CD14-positive monocyte (primary cell): Measurements from ENCODE around the gene PFKL. TPM values are rescaled to one million over a fixed set of nuclear protein-coding genes. Genes with fewer than 3 reads are reported as not detected.

Experiments
- DNase-seq, 3 donors: peaks; one replicate each; pipeline ENCODE4 v3.0.0-alpha.2; 2011 to 2022
- H2AFZ ChIP-seq: 2 replicates; pipeline ENCODE4 v1.6.0; 2012; ENCODE audit warnings: mild to moderate bottlenecking, low read depth, low read length, inconsistent platforms; ENCODE audit not compliant: insufficient read depth, poor library complexity, severe bottlenecking
- H3K27ac ChIP-seq, 2 donors: 1 replicate in 1 of 2; 2 replicates in 1 of 2; pipeline ENCODE4 v1.5.1; 2012 to 2013; ENCODE audit warnings: low read length in 2 of 2, control low read depth in 1 of 2, inconsistent platforms in 1 of 2, low read depth in 1 of 2, mild to moderate bottlenecking in 1 of 2
- H3K27me3 ChIP-seq, 2 donors: one replicate each; pipeline versions ENCODE4 v1.6.0 to v1.6.1; 2011 to 2013; ENCODE audit warnings: low read length in 2 of 2; ENCODE audit not compliant: control insufficient read depth in 2 of 2, insufficient read depth in 2 of 2
- H3K36me3 ChIP-seq, 2 donors: replicated peaks in 1 of 2; 1 replicate in 1 of 2; 2 replicates in 1 of 2; pipeline versions ENCODE4 v1.5.1 to v1.6.1; 2012 to 2013; ENCODE audit warnings: low read length in 2 of 2, control low read depth in 1 of 2, inconsistent platforms in 1 of 2, mild to moderate bottlenecking in 1 of 2; ENCODE audit not compliant: insufficient read depth in 2 of 2, control insufficient read depth in 1 of 2
- H3K4me1 ChIP-seq, 2 donors: 1 replicate in 1 of 2; 2 replicates in 1 of 2; pipeline versions ENCODE4 v1.5.1 to v1.6.1; 2012 to 2013; ENCODE audit warnings: low read length in 2 of 2, control low read depth in 1 of 2, inconsistent platforms in 1 of 2, mild to moderate bottlenecking in 1 of 2, moderate library complexity in 1 of 2; ENCODE audit not compliant: insufficient read depth in 2 of 2, control insufficient read depth in 1 of 2
- H3K4me2 ChIP-seq: replicated peaks from 2 replicates; pipeline ENCODE3; 2012; ENCODE audit warnings: low read length, moderate library complexity, mild to moderate bottlenecking; ENCODE audit not compliant: poor library complexity, severe bottlenecking; ENCODE audit errors: extremely low read depth
- H3K4me3 ChIP-seq, 3 experiments: fragments of 200-600 bp in 1 of 3; sonication (generic) in 1 of 3; replicated peaks in 1 of 3; 1 replicate in 2 of 3; 2 replicates in 1 of 3; pipeline ENCODE4 v1.5.1; 2011 to 2013; ENCODE audit warnings: low read length in 3 of 3, mild to moderate bottlenecking in 3 of 3, control low read depth in 2 of 3, low read depth in 2 of 3, inconsistent platforms in 1 of 3, moderate library complexity in 1 of 3
- H3K79me2 ChIP-seq: 2 replicates; pipeline ENCODE4 v1.6.0; 2012; ENCODE audit warnings: mild to moderate bottlenecking, control low read depth, inconsistent platforms, low read length, moderate library complexity; ENCODE audit not compliant: insufficient read depth
- H3K9ac ChIP-seq: 2 replicates; pipeline ENCODE4 v1.6.0; 2017; ENCODE audit warnings: low read length, mild to moderate bottlenecking; ENCODE audit not compliant: insufficient read depth, poor library complexity, severe bottlenecking
- H3K9me3 ChIP-seq, 2 donors: replicated peaks in 1 of 2; 1 replicate in 1 of 2; 2 replicates in 1 of 2; pipeline versions ENCODE4 v1.5.1 to v1.6.1; 2012 to 2013; ENCODE audit warnings: low read length in 2 of 2, control low read depth in 1 of 2; ENCODE audit not compliant: control insufficient read depth in 1 of 2, insufficient read depth in 1 of 2
- H4K20me1 ChIP-seq: 2 replicates; pipeline ENCODE4 v1.6.0; 2012; ENCODE audit warnings: mild to moderate bottlenecking, low read length, control low read depth, moderate library complexity; ENCODE audit not compliant: insufficient read depth
- H3K27ac Mint-ChIP-seq, 7 donors: one replicate each; pipeline ENCODE4 v1.8.0; 2020; ENCODE audit warnings: mild to moderate bottlenecking in 7 of 7, mixed read lengths in 7 of 7, moderate library complexity in 6 of 7, inconsistent platforms in 2 of 7
- H3K27me3 Mint-ChIP-seq, 3 donors: one replicate each; pipeline ENCODE4 v1.8.0; 2021 to 2022; ENCODE audit warnings: low read depth in 3 of 3, mild to moderate bottlenecking in 3 of 3, mixed read lengths in 3 of 3, moderate library complexity in 3 of 3, inconsistent platforms in 1 of 3
- H3K36me3 Mint-ChIP-seq, 2 donors: one replicate each; pipeline ENCODE4 v1.8.0; 2020; ENCODE audit warnings: mixed read lengths in 2 of 2, inconsistent platforms in 1 of 2, mild to moderate bottlenecking in 1 of 2
- H3K4me1 Mint-ChIP-seq: one replicate; pipeline ENCODE4 v1.8.0; 2020; ENCODE audit warnings: mild to moderate bottlenecking, mixed read lengths
- H3K4me3 Mint-ChIP-seq, 2 donors: one replicate each; pipeline ENCODE4 v1.8.0; 2020; ENCODE audit warnings: mild to moderate bottlenecking in 2 of 2, mixed read lengths in 2 of 2, moderate library complexity in 1 of 2
- H3K9me3 Mint-ChIP-seq, 7 donors: one replicate each; pipeline ENCODE4 v1.8.0; 2020 to 2022; ENCODE audit warnings: mixed read lengths in 7 of 7, mild to moderate bottlenecking in 6 of 7, moderate library complexity in 6 of 7, inconsistent platforms in 2 of 7
- WGBS: methylation state at CpG from one replicate; pipeline ENCODE4 v1.1.5; 2013; ENCODE audit warnings: missing lambda C conversion rate; ENCODE audit not compliant: insufficient coverage; 5-methylcytosine and 5-hydroxymethylcytosine counted together
- intact Hi-C, 2 donors: fragments of 100-400 bp; cut with micrococcal nuclease; formaldehyde crosslinking; loops; one replicate each; pipeline versions ENCODE4 v1.15.0 to v1.15.1; 2023
- polyA plus RNA-seq, 3 donors: library from polyadenylated mRNA; depleted of rRNA in 1 of 3; unstranded in 2 of 3; stranded (reverse) in 1 of 3; fragments of 300-500 nt in 2 of 3; fragments of >200 nt in 1 of 3; fragmentation: Illumina TruSeq in 2 of 3; gene quantifications; 1 replicate in 2 of 3; 2 replicates in 1 of 3; pipeline ENCODE4 v1.2.3, GENCODE V29; 2012 to 2021
- TF ChIP-seq, protein P1 (sequence below): fragments of 200-600 bp; IDR thresholded peaks from one replicate; pipeline ENCODE4 v1.8.0; 2022; ENCODE audit warnings: antibody characterized with exemption, mild to moderate bottlenecking

PFKL gene
- polyA plus RNA-seq, 3 donors: 105 to 133 (median 113) TPM

DNA sequence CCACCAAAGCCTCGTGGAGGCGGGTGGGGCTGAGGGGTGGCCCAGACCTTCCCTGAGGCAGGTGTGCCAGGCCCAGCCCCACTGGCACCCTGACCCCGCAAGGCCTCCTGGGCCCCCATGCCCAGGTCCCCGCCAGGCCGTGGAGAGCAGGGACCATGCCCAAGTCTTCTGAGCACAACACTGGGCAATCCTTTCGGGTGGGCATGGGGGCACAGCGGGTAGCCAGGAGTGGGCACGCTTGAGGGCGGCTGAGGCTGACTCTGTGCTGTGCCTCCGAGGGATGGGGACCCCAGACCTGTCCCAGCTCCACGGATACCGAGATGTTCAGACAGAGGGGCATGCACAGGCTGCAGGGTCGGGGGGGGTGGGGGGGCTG, 26.4 kb downstream of the PFKL start:
- H4K20me1 ChIP-seq: peaks cover 13% of the 10 kb centered on the region
- H3K9me3 ChIP-seq: no peaks in the 10 kb centered on the region
- no peak overlapping the region for H2AFZ ChIP-seq
- no peak overlapping the region for H3K9ac ChIP-seq
- Mint-ChIP-seq H3K9me3 (no peaks in the 10 kb centered on the region), H3K4me3 (no peak overlapping the region), H3K27ac (no peak overlapping the region), H3K36me3 (peaks cover 20 to 50% of the 10 kb centered on the region in 2 donors), H3K27me3 (no peaks in the 10 kb centered on the region), H3K4me1 (no peaks in the 10 kb centered on the region)
- TF ChIP-seq, protein P1, sequence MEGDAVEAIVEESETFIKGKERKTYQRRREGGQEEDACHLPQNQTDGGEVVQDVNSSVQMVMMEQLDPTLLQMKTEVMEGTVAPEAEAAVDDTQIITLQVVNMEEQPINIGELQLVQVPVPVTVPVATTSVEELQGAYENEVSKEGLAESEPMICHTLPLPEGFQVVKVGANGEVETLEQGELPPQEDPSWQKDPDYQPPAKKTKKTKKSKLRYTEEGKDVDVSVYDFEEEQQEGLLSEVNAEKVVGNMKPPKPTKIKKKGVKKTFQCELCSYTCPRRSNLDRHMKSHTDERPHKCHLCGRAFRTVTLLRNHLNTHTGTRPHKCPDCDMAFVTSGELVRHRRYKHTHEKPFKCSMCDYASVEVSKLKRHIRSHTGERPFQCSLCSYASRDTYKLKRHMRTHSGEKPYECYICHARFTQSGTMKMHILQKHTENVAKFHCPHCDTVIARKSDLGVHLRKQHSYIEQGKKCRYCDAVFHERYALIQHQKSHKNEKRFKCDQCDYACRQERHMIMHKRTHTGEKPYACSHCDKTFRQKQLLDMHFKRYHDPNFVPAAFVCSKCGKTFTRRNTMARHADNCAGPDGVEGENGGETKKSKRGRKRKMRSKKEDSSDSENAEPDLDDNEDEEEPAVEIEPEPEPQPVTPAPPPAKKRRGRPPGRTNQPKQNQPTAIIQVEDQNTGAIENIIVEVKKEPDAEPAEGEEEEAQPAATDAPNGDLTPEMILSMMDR: no peak
- H3K4me3 ChIP-seq: no peak overlapping the region
- no peak overlapping the region for H3K27ac ChIP-seq
- no peak for DNase-seq
- H3K4me2 ChIP-seq: no peak overlapping the region
- 88% methylated on average over 9 of the region's 13 CpGs for WGBS
- H3K36me3 ChIP-seq: peaks cover 57 to 60% of the 10 kb centered on the region in 2 donors
- H3K27me3 ChIP-seq: no peaks in the 10 kb centered on the region
- no peaks in the 10 kb centered on the region for H3K79me2 ChIP-seq
- H3K4me1 ChIP-seq: no peaks in the 10 kb centered on the region
- intact Hi-C loops: no loop called here

DNA sequence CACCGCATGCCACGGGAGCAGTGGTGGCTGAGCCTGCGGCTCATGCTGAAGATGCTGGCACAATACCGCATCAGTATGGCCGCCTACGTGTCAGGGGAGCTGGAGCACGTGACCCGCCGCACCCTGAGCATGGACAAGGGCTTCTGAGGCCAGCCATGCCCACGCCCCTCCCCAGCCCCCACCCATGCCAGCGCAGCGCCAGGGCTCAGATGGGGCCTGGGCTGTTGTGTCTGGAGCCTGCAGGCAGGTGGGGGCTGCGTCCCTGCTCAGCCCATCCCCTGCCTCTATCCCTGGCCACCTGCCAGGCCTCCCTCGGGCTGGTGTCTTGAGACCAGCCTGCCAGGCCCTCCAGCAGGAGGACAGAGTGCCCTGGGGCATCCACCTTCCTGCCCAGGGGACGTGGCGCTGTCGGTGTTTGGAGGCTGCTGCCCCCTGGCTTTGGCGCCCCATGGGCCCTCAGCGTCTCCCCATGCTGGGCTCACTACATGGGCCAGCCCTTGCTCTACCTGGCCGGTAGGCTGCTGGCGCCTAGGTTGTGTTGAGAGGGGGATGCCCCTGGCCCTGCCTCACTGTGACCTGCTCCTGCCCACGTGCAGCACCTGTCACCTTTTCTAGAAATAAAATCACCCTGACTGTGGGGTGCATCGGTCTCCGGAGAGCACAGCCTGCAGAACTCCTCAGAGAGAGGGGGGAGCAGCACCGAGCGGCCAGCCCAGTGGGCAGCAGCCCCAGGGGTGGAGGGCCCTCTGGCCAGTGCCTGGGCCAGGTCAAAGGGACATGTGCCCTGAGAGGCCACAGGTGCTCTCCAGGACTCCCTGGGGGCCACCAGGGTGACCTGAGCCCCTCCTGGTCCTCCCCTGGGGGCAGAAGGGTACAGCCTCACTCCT, 27.1 kb downstream of the PFKL start:
- no peaks in the 10 kb centered on the region for H3K27me3 Mint-ChIP-seq

More for the DNA sequence above, 27.1 kb downstream of the PFKL start:
- H3K9me3 ChIP-seq: no peaks in the 10 kb centered on the region
- Mint-ChIP-seq H3K4me3 (no peak overlapping the region), H3K27ac (peak overlapping the region in 2 of 7 donors; percentile 26 to 57), H3K36me3 (peaks cover 23 to 49% of the 10 kb centered on the region in 2 donors), H3K4me1 (no peaks in the 10 kb centered on the region), H3K9me3 (no peaks in the 10 kb centered on the region)
- H3K4me2 ChIP-seq: no peak overlapping the region
- peaks cover 51 to 54% of the 10 kb centered on the region in 2 donors for H3K36me3 ChIP-seq
- H4K20me1 ChIP-seq: peaks cover 13% of the 10 kb centered on the region
- no peak overlapping the region for H3K4me3 ChIP-seq
- no peaks in the 10 kb centered on the region for H3K4me1 ChIP-seq
- H3K9ac ChIP-seq: no peak overlapping the region
- no peak overlapping the region for H3K27ac ChIP-seq
- DNase-seq: no peak
- H2AFZ ChIP-seq: no peak overlapping the region
- intact Hi-C loops: no loop called here
- TF ChIP-seq, protein P1: no peak
- H3K27me3 ChIP-seq: no peaks in the 10 kb centered on the region
- H3K79me2 ChIP-seq: no peaks in the 10 kb centered on the region
- 96% methylated on average over 20 of the region's 26 CpGs for WGBS
